Neural cell (in vitro differentiated cells): ENCODE data around the gene ZNF428.

Source experiments
- EP300 ChIP-seq: fragments of 450-650 bp; conservative IDR thresholded peaks from 2 replicates; pipeline ENCODE4 v1.6.1; 2014; ENCODE audit warnings: antibody characterized with exemption, mild to moderate bottlenecking, moderate library complexity; ENCODE audit not compliant: poor library complexity, severe bottlenecking
- EZH2 ChIP-seq: fragments of 200-600, 300-800 bp; shearing (Covaris generic), sonication (generic); IDR thresholded peaks from 2 replicates; pipeline ENCODE4 v1.6.1; 2014; ENCODE audit warnings: antibody characterized with exemption, low read length, borderline replicate concordance, mild to moderate bottlenecking; ENCODE audit not compliant: insufficient read depth, poor library complexity, severe bottlenecking
- MXI1 ChIP-seq: fragments of 450-650 bp; conservative IDR thresholded peaks from 2 replicates; pipeline ENCODE4 v1.6.1; 2014; ENCODE audit warnings: antibody characterized with exemption, mild to moderate bottlenecking; ENCODE audit not compliant: poor library complexity, severe bottlenecking
- POLR2AphosphoS5 ChIP-seq: IDR thresholded peaks from 2 replicates; pipeline ENCODE4 v1.6.1; 2012
- RAD21 ChIP-seq: fragments of 450-650 bp; conservative IDR thresholded peaks from 2 replicates; pipeline ENCODE4 v1.6.1; 2014; ENCODE audit warnings: antibody characterized with exemption, mild to moderate bottlenecking, moderate library complexity
- SMC3 ChIP-seq: fragments of 450-650 bp; conservative IDR thresholded peaks from 2 replicates; pipeline ENCODE4 v1.6.1; 2014; ENCODE audit warnings: antibody characterized with exemption, mild to moderate bottlenecking, moderate library complexity; ENCODE audit not compliant: poor library complexity
- TAF1 ChIP-seq: IDR thresholded peaks from 2 replicates; pipeline ENCODE4 v1.6.1; 2012; ENCODE audit warnings: low read depth
- TF ChIP-seq, protein P1 (sequence below): fragments of 450-650 bp; IDR thresholded peaks from 2 replicates; pipeline ENCODE4 v1.5.1; 2014; ENCODE audit warnings: antibody characterized with exemption, mild to moderate bottlenecking, moderate library complexity; ENCODE audit not compliant: poor library complexity, severe bottlenecking
- TF ChIP-seq, protein P2 (sequence below): IDR thresholded peaks from 2 replicates; pipeline ENCODE4 v1.6.1; 2012; ENCODE audit warnings: borderline replicate concordance

DNA sequence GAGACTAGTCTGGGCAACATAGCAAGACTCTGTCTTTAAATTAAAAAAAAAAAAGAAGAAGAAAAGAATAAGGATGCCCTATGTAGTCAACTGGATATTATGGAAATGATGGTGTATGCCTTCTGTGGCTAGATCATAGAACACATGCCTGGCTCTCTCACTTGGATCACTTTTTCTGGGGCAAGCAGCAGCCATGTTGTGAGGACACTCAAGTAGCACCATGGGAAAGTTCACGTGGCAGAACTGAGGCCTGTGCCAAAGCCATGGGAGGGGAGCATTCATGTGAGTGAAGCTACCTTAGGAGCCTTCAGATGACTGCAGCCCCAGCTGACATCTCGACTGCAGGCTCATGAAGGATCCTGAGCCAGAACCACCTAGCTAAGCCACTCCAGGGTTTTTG is 38.6 kb upstream of the ZNF428 start:
- TF ChIP-seq, protein P1, sequence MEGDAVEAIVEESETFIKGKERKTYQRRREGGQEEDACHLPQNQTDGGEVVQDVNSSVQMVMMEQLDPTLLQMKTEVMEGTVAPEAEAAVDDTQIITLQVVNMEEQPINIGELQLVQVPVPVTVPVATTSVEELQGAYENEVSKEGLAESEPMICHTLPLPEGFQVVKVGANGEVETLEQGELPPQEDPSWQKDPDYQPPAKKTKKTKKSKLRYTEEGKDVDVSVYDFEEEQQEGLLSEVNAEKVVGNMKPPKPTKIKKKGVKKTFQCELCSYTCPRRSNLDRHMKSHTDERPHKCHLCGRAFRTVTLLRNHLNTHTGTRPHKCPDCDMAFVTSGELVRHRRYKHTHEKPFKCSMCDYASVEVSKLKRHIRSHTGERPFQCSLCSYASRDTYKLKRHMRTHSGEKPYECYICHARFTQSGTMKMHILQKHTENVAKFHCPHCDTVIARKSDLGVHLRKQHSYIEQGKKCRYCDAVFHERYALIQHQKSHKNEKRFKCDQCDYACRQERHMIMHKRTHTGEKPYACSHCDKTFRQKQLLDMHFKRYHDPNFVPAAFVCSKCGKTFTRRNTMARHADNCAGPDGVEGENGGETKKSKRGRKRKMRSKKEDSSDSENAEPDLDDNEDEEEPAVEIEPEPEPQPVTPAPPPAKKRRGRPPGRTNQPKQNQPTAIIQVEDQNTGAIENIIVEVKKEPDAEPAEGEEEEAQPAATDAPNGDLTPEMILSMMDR: no peak
- TF ChIP-seq POLR2AphosphoS5: no peak
- TF ChIP-seq EP300: no peak
- TF ChIP-seq TAF1: no peak
- no peak for TF ChIP-seq SMC3
- TF ChIP-seq EZH2: no peak
- TF ChIP-seq RAD21: no peak
- TF ChIP-seq, protein P2, sequence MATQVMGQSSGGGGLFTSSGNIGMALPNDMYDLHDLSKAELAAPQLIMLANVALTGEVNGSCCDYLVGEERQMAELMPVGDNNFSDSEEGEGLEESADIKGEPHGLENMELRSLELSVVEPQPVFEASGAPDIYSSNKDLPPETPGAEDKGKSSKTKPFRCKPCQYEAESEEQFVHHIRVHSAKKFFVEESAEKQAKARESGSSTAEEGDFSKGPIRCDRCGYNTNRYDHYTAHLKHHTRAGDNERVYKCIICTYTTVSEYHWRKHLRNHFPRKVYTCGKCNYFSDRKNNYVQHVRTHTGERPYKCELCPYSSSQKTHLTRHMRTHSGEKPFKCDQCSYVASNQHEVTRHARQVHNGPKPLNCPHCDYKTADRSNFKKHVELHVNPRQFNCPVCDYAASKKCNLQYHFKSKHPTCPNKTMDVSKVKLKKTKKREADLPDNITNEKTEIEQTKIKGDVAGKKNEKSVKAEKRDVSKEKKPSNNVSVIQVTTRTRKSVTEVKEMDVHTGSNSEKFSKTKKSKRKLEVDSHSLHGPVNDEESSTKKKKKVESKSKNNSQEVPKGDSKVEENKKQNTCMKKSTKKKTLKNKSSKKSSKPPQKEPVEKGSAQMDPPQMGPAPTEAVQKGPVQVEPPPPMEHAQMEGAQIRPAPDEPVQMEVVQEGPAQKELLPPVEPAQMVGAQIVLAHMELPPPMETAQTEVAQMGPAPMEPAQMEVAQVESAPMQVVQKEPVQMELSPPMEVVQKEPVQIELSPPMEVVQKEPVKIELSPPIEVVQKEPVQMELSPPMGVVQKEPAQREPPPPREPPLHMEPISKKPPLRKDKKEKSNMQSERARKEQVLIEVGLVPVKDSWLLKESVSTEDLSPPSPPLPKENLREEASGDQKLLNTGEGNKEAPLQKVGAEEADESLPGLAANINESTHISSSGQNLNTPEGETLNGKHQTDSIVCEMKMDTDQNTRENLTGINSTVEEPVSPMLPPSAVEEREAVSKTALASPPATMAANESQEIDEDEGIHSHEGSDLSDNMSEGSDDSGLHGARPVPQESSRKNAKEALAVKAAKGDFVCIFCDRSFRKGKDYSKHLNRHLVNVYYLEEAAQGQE: no peak
- no peak for TF ChIP-seq MXI1
